Neutrophil (primary cell): ENCODE measurements around the gene ADIG.

Experiments
- H3K27ac ChIP-seq: fragments of 200-600 bp; sonication (generic); 2 replicates; pipeline ENCODE4 v1.5.1; 2016; ENCODE audit warnings: mild to moderate bottlenecking, moderate library complexity
- H3K27me3 ChIP-seq: fragments of 200-600 bp; sonication (generic); 2 replicates; pipeline ENCODE4 v1.6.0; 2016; ENCODE audit warnings: mild to moderate bottlenecking
- H3K36me3 ChIP-seq: fragments of 200-600 bp; sonication (generic); 2 replicates; pipeline ENCODE4 v1.5.1; 2017
- H3K4me1 ChIP-seq, 2 experiments: fragments of 200-600 bp in 1 of 2; sonication (generic) in 1 of 2; 1 replicate in 1 of 2; 2 replicates in 1 of 2; pipeline versions ENCODE4 v1.5.1 to v1.6.1; 2013 to 2016; ENCODE audit warnings: low read depth in 1 of 2, low read length in 1 of 2, mild to moderate bottlenecking in 1 of 2, moderate library complexity in 1 of 2; ENCODE audit not compliant: control insufficient read depth in 1 of 2, insufficient read depth in 1 of 2
- H3K4me3 ChIP-seq, 2 experiments: fragments of 200-600 bp in 1 of 2; sonication (generic) in 1 of 2; 1 replicate in 1 of 2; 2 replicates in 1 of 2; pipeline ENCODE4 v1.5.1; 2013 to 2016; ENCODE audit warnings: low read depth in 1 of 2, low read length in 1 of 2, mild to moderate bottlenecking in 1 of 2, moderate library complexity in 1 of 2
- H3K9me3 ChIP-seq: fragments of 200-600 bp; sonication (generic); 2 replicates; pipeline ENCODE4 v1.5.1; 2016
- TF ChIP-seq, protein P1 (sequence below): fragments of 200-600 bp; sonication (generic); IDR thresholded peaks from 2 replicates; pipeline ENCODE4 v1.5.1; 2016; ENCODE audit warnings: antibody characterized with exemption

Gene ADIG

GRCh38 chr20:38543014-38543906 lies 37.7 kb upstream of the ADIG start:
- Histone ChIP-seq H3K9me3 (no peaks in the 10 kb centered on the region), H3K4me3 (no peak overlapping the region), H3K36me3 (peaks cover 98% of the 10 kb centered on the region), H3K27ac (no peak overlapping the region), H3K27me3 (no peaks in the 10 kb centered on the region), H3K4me1 (no peaks in the 10 kb centered on the region)
- TF ChIP-seq, protein P1, sequence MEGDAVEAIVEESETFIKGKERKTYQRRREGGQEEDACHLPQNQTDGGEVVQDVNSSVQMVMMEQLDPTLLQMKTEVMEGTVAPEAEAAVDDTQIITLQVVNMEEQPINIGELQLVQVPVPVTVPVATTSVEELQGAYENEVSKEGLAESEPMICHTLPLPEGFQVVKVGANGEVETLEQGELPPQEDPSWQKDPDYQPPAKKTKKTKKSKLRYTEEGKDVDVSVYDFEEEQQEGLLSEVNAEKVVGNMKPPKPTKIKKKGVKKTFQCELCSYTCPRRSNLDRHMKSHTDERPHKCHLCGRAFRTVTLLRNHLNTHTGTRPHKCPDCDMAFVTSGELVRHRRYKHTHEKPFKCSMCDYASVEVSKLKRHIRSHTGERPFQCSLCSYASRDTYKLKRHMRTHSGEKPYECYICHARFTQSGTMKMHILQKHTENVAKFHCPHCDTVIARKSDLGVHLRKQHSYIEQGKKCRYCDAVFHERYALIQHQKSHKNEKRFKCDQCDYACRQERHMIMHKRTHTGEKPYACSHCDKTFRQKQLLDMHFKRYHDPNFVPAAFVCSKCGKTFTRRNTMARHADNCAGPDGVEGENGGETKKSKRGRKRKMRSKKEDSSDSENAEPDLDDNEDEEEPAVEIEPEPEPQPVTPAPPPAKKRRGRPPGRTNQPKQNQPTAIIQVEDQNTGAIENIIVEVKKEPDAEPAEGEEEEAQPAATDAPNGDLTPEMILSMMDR, result no peak

DNA sequence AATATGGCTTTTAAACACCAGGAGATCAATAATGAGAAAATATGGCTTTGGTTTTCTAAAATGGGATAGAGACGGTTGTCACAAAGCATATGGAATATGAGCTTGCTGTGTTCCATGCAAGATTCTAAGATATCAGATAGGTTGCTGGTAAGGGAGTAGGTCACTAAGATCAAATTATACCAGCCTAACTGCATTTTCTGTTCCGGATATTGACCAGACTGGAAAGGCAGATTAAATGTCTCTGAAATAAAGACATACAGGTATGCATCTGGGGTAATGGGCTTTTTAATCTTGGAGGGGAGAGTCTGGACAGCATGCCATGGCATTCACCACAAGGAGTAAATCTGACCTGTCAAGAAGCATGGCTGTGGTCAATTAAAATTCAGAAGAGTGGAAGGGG lies 35.2 kb upstream of the ADIG start:
- TF ChIP-seq, protein P1, result no peak
- H3K9me3 ChIP-seq, result no peaks in the 10 kb centered on the region
- H3K4me1 ChIP-seq, result no peaks in the 10 kb centered on the region
- H3K27ac ChIP-seq, result no peak overlapping the region
- H3K4me3 ChIP-seq, result no peak overlapping the region
- H3K36me3 ChIP-seq, result peaks cover 97% of the 10 kb centered on the region
- no peaks in the 10 kb centered on the region for H3K27me3 ChIP-seq

DNA sequence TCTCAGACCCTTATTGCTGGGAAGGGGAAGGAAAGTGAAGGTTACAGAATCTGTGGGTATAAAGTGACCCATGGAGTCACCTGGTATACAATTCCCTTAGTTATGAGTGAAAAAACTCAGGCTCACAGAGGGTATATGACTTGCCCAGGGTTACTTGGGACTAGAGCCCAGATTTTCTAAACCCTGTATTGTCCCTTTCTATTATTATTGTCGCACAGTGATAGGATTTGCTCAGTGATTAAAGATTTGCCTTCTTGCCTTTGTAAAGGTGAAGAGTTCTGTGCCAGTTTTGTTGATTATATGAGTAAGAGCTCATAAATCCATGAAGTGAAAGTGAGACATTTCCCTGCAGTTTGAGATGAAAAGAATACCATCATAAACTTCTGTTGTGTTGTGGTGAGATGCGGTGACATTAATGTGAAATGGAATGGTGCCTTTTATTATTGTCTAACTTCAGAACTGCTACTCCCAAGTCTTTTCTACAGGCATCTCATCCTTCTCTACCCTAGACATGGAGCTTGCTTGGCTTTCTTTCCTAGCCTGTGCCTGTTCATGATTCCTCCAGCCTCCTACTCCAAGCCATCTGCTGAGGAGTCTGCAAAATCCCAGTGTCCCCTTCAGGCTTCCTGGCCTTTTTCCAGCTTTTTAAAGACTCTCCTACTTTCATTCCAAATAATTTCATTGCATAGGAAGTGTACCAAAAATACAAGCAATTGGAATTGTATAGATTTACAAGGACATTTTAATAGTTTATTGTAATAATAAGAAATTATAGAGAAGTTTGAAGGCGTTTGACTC lies 33.5 kb upstream of the ADIG start:
- peaks cover 97% of the 10 kb centered on the region for H3K36me3 ChIP-seq
- TF ChIP-seq, protein P1, result no peak
- H3K4me3 ChIP-seq, result no peak overlapping the region
- H3K4me1 ChIP-seq, result no peaks in the 10 kb centered on the region
- no peaks in the 10 kb centered on the region for H3K9me3 ChIP-seq
- no peaks in the 10 kb centered on the region for H3K27me3 ChIP-seq
- no peak overlapping the region for H3K27ac ChIP-seq

- no peak overlapping the region for H3K4me3 ChIP-seq
- no peaks in the 10 kb centered on the region for H3K9me3 ChIP-seq
- H3K27me3 ChIP-seq, result no peaks in the 10 kb centered on the region
- H3K27ac ChIP-seq, result no peak overlapping the region
- H3K36me3 ChIP-seq, result peaks cover 96% of the 10 kb centered on the region
- TF ChIP-seq, protein P1, result no peak
- H3K4me1 ChIP-seq, result peaks cover 5 to 8% of the 10 kb centered on the region in 2 experiments
These were observed 32.5 kb upstream of the ADIG start for GRCh38 chr20:38548356-38549083.

DNA sequence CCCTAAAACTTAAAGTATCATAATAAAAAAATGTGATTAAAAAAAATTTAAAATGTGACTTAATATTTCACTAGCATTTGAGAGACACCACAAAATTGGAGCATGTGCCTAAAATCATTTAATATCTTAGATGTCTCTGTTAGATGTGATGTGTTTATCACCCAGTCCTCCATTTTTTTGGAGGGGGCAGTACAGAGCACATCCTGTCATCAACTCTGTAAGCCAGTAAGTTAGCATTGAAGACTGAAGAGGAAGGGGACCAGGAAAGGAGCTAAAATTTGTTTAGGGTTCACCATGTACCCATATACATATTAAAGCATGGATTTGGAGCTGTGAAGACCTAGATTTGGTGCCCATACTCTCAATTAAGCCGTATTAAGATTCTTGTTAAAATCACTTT lies 30.7 kb upstream of the ADIG start:
- no peak overlapping the region for H3K4me3 ChIP-seq
- H3K9me3 ChIP-seq, result no peaks in the 10 kb centered on the region
- TF ChIP-seq, protein P1, result no peak
- H3K4me1 ChIP-seq, result peaks cover 19% of the 10 kb centered on the region in 2 experiments
- no peak overlapping the region for H3K27ac ChIP-seq
- H3K36me3 ChIP-seq, result peaks cover 92% of the 10 kb centered on the region
- no peaks in the 10 kb centered on the region for H3K27me3 ChIP-seq
